DND-41 (cell line): ENCODE results near the gene TBC1D5.

ENCODE experiments used
- ATAC-seq: fragments of 200-7000 bp; cut with Tn5 transposase; 3 replicates; pipeline ENCODE4 v1.9.1; 2021; ENCODE audit warnings: low read depth; ENCODE audit not compliant: insufficient read depth
- DNase-seq: peaks from one replicate; pipeline ENCODE4 v3.0.0-alpha.2; 2020
- H2AFZ ChIP-seq: 2 replicates; pipeline ENCODE4 v1.6.0; 2012; ENCODE audit warnings: low read depth, low read length
- H3K27ac ChIP-seq: 2 replicates; pipeline ENCODE4 v1.5.1; 2012; ENCODE audit warnings: low read length, inconsistent platforms
- H3K27me3 ChIP-seq: fragments of 200-600 bp; sonication (generic); 2 replicates; pipeline ENCODE4 v1.6.0; 2012; ENCODE audit warnings: low read length, mild to moderate bottlenecking, inconsistent platforms; ENCODE audit not compliant: insufficient read depth, poor library complexity
- H3K36me3 ChIP-seq: 2 replicates; pipeline ENCODE4 v1.5.1; 2012; ENCODE audit warnings: low read length, inconsistent platforms; ENCODE audit not compliant: insufficient read depth
- H3K4me1 ChIP-seq: 2 replicates; pipeline ENCODE4 v1.5.1; 2012; ENCODE audit warnings: mild to moderate bottlenecking, low read length; ENCODE audit not compliant: insufficient read depth
- H3K4me2 ChIP-seq: 2 replicates; pipeline ENCODE4 v1.6.0; 2012; ENCODE audit warnings: mild to moderate bottlenecking, moderate library complexity, low read length, inconsistent platforms; ENCODE audit not compliant: insufficient read depth
- H3K4me3 ChIP-seq, 2 experiments: fragments of 200-600 bp in 1 of 2; shearing (Covaris generic) in 1 of 2; 2 replicates each; pipeline ENCODE4 v1.5.1; 2012 to 2016; ENCODE audit warnings: inconsistent platforms in 2 of 2, low read length in 2 of 2, mild to moderate bottlenecking in 2 of 2, low read depth in 1 of 2, moderate library complexity in 1 of 2
- H3K79me2 ChIP-seq: 2 replicates; pipeline ENCODE4 v1.6.0; 2012; ENCODE audit warnings: low read length, inconsistent platforms; ENCODE audit not compliant: insufficient read depth
- H3K9ac ChIP-seq: 2 replicates; pipeline ENCODE4 v1.6.0; 2012; ENCODE audit warnings: low read depth, mild to moderate bottlenecking, inconsistent platforms, low read length, moderate library complexity
- H3K9me3 ChIP-seq: 2 replicates; pipeline ENCODE4 v1.5.1; 2012; ENCODE audit warnings: low read length, moderate library complexity, mild to moderate bottlenecking, inconsistent platforms; ENCODE audit not compliant: insufficient read depth, severe bottlenecking
- H4K20me1 ChIP-seq: 2 replicates; pipeline ENCODE4 v1.6.0; 2012; ENCODE audit warnings: low read length; ENCODE audit not compliant: insufficient read depth
- CTCF ChIP-seq: IDR thresholded peaks from 2 replicates; pipeline ENCODE4 v1.5.1; 2012; ENCODE audit warnings: borderline replicate concordance, low read length, moderate library complexity, mild to moderate bottlenecking; ENCODE audit not compliant: poor library complexity, severe bottlenecking; ENCODE audit errors: extremely low read depth
- EZH2 ChIP-seq: IDR thresholded peaks from 3 replicates; pipeline ENCODE4 v1.6.1; 2012; ENCODE audit warnings: borderline replicate concordance, low read depth, mild to moderate bottlenecking, moderate library complexity, low read length, inconsistent platforms; ENCODE audit not compliant: severe bottlenecking

TBC1D5 gene

GRCh38 chr3:17590465-17590864 lies 152.0 kb downstream of the TBC1D5 start:
- Histone ChIP-seq H3K4me3 (no peak overlapping the region), H3K36me3 (peaks cover 7% of the 10 kb centered on the region; the same call in 1 of the 2 replicates), H3K4me1 (no peaks in the 10 kb centered on the region), H3K9me3 (peaks cover 16% of the 10 kb centered on the region), H2AFZ (no peak overlapping the region), H4K20me1 (no peaks in the 10 kb centered on the region), H3K27ac (no peak overlapping the region), H3K4me2 (no peak overlapping the region), H3K27me3 (no peaks in the 10 kb centered on the region), H3K79me2 (peaks cover 17% of the 10 kb centered on the region), H3K9ac (no peak overlapping the region)
- ATAC-seq (no peak), DNase-seq (no peak)
- TF ChIP-seq EZH2 = no peak
- no peak for TF ChIP-seq CTCF

DNA sequence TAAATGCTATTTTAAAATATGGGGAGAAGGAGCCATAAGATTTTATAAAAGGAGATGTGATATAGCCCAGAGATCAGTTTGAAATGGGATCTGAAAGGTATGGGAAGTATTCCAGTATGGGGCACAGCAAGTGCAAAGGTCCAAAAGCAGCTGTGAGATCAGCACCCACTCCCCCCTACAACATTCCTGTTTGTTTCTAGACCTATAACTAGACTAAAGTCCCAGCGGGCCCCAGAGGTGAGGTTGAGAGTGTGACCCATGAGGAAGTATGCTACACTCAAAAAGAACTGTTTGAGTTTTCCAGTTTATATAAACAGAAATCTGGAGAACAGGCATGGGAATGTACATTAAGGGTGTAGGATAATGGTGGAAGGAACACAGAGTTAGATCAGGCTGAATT lies 152.5 kb downstream of the TBC1D5 start:
- peaks cover 16% of the 10 kb centered on the region for H3K9me3 ChIP-seq
- no peak overlapping the region for H2AFZ ChIP-seq
- peaks cover 7% of the 10 kb centered on the region; the same call in 1 of the 2 replicates for H3K36me3 ChIP-seq
- no peak overlapping the region for H3K27ac ChIP-seq
- DNase-seq = no peak
- H4K20me1 ChIP-seq = no peaks in the 10 kb centered on the region
- no peak overlapping the region for H3K4me3 ChIP-seq
- H3K79me2 ChIP-seq = peaks cover 19% of the 10 kb centered on the region
- TF ChIP-seq CTCF = no peak
- no peak overlapping the region for H3K9ac ChIP-seq
- H3K27me3 ChIP-seq = no peaks in the 10 kb centered on the region
- ATAC-seq = no peak
- H3K4me2 ChIP-seq = no peak overlapping the region
- no peaks in the 10 kb centered on the region for H3K4me1 ChIP-seq

DNA sequence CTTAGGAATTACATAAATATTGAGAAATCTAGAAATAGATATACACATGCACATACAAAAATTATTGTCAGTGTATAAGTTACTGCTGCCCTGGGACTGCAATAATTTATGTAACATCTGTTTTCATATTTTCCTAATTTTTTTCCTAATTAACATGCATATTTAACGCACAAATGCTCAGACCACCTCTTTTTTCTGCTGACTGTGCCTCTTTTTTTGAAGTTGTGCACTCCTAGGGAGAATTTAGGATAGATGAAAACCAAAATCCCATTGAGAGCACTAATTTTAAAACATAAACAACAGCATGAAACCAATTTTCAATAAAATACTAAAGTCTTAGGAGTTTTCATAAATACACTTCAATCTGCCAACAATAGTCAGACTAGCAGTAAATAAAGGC lies 154.0 kb downstream of the TBC1D5 start:
- Histone ChIP-seq H3K9me3 (peaks cover 16% of the 10 kb centered on the region), H3K36me3 (peaks cover 7% of the 10 kb centered on the region; the same call in 1 of the 2 replicates), H3K79me2 (peaks cover 24% of the 10 kb centered on the region), H3K4me3 (no peak overlapping the region), H3K27ac (no peak overlapping the region), H4K20me1 (no peaks in the 10 kb centered on the region), H3K9ac (no peak overlapping the region), H3K4me1 (no peaks in the 10 kb centered on the region), H3K27me3 (no peaks in the 10 kb centered on the region), H2AFZ (no peak overlapping the region), H3K4me2 (no peak overlapping the region)
- DNase-seq (no peak), ATAC-seq (no peak)
- no peak for TF ChIP-seq EZH2
- no peak for TF ChIP-seq CTCF
